PC-3 (cell line): ENCODE results near the gene USP8.

Experiments used
- CTCF ChIP-seq: fragments of 300-600 bp; sonication (generic); conservative IDR thresholded peaks from 2 replicates; pipeline ENCODE4 v1.5.1; 2017; ENCODE audit warnings: antibody characterized with exemption, low read depth, mild to moderate bottlenecking, low read length
- EZH2 ChIP-seq: fragments of 300-600 bp; sonication (generic); IDR thresholded peaks from one replicate; pipeline ENCODE4 v1.6.1; 2017; ENCODE audit warnings: antibody characterized with exemption, mild to moderate bottlenecking, low read length; ENCODE audit not compliant: unreplicated experiment
- EZH2phosphoT487 ChIP-seq: fragments of 300-600 bp; sonication (generic); IDR thresholded peaks from 2 replicates; pipeline ENCODE4 v1.6.1; 2018; ENCODE audit warnings: mild to moderate bottlenecking, antibody characterized with exemption, low read length, borderline replicate concordance

- TF ChIP-seq CTCF = no peak
- TF ChIP-seq EZH2 = no peak
- no peak for TF ChIP-seq EZH2phosphoT487
Observed at GRCh38 chr15:50493625-50494024, 69.4 kb downstream of the USP8 start.
